Renal pelvis (tissue), 4 donors: Measurements from ENCODE around the gene RBFOX1. TPM values are rescaled to one million over a fixed set of nuclear protein-coding genes. Genes with fewer than 3 reads are reported as not detected.

Source experiments
- DNase-seq: peaks from one replicate; pipeline ENCODE4 v3.0.0-alpha.2; 2013
- polyA plus RNA-seq, 3 donors: library from polyadenylated mRNA; unstranded; fragments of 120-200 nt; gene quantifications; one replicate each; pipeline ENCODE4 v1.2.1, GENCODE V29; 2013; ENCODE audit not compliant: insufficient read length in 3 of 3

Gene RBFOX1
- polyA plus RNA-seq, 3 donors, result 3.1 to 3.9 (median 3.4) TPM

DNA sequence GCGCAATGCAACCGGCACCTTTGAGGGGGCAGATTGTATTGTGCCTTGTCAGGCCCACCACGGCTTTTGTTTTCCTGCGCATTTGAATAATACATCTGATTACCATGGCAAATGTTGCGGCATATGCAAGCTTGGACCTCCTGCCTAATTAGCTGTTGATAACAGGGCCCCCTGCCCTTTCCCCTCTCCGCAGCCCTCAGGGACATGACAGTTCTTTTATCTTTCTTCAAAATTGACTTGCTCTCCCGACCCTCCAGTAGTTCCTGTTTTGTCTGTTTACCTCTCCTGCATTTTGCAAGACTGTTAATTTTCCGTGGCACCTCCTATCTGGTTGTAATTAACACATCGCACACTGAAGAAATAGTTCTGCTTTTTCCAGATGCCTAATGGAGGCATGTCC, 86.8 kb downstream of the RBFOX1 start:
- no peak for DNase-seq

DNA sequence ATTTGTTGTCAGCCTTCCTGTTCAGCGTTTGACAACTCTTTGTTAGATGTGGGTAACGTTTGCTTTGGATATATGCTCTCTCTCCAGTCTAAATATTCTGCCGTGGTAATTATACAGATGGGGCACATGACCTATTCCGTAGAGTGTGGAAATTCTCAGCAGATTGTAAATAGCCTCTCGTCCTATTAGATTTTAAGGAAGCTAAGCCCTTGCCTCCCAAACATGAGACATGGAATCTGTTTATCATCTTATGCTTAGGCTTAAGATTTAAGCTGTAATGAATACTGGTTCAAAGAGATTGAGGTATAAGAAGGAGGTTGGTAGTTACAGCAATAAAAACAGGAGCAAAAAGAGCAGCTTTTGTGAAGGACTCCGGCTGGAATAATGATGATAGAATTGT, 87.4 kb downstream of the RBFOX1 start:
- no peak for DNase-seq

DNA sequence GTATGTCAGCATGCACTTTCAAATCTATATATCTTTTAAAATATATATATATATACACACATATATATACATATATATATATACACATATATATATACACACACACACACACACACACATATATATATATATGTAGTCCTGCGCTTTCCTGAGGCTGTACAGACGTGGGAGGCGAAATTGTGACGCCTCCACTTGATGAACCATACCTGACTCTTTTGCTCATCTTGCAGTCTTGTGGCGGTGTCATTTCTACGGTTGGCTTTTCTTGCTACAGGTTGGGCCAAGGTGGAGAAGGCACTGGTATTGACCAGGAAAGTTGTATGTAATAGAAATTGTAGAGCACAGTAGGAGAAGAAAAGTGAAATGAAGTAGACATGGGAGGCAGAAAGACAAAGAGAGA, 88.2 kb downstream of the RBFOX1 start:
- no peak for DNase-seq

- DNase-seq, result no peak
Measured at GRCh38 chr16:7421578-7421977, 88.9 kb downstream of the RBFOX1 start.

- no peak for DNase-seq
Measured at GRCh38 chr16:7422036-7422888, 89.6 kb downstream of the RBFOX1 start.

GRCh38 chr16:7423434-7424044, 90.9 kb downstream of the RBFOX1 start:
- no peak for DNase-seq

GRCh38 chr16:7426161-7426560, 93.5 kb downstream of the RBFOX1 start:
- DNase-seq, result no peak

GRCh38 chr16:7431723-7432122, 99.1 kb downstream of the RBFOX1 start:
- no peak for DNase-seq

DNA sequence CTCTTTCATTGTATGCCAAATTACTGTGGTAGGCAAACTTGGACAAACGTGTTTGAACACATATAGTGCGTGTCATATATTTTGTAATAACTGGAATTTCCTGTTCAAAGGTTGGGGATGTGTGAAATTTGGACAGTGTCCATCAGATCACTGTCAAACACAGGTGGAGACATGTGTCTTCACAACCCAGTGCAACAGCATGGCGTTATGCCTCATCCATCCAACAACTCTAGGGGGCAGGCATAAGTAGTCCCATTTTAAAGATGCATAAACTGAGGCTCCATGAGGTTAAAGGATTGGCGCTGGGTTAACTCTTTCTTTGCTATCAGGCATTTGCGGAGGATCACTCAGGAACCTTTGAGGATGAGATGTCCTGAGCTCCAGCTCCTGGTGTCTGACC, 103.7 kb downstream of the RBFOX1 start:
- no peak for DNase-seq

DNA sequence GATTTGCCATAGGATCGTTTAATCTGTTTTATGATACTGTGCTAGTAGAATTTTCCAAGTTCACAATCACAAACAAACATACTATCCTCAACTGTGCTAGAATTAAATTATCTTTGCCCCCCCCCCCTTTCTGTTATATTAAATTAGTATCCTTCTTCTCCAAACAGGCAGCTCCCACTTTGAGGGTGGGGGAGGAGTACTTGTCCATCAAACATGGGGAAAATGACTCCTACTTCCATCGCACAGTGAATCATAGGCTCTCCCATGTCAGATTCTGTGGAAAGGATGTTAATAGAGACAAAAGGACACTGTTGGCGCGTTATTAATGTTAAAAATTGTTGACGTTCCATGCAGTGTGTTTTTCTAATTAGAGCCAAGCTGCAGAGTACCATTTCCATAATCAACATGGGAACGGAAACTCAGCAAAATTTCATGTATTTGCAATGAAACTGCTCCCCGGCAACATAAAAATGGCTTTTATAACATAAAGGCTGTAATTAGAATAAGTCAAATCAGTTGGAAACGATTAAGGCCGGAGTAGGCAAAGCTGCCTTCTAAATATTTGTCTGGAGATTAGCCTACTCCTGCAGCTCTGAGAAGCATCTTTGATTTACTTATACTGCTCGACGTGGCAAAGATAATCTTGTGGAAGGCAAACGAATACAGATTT, 104.6 kb downstream of the RBFOX1 start:
- DNase-seq, result no peak

DNA sequence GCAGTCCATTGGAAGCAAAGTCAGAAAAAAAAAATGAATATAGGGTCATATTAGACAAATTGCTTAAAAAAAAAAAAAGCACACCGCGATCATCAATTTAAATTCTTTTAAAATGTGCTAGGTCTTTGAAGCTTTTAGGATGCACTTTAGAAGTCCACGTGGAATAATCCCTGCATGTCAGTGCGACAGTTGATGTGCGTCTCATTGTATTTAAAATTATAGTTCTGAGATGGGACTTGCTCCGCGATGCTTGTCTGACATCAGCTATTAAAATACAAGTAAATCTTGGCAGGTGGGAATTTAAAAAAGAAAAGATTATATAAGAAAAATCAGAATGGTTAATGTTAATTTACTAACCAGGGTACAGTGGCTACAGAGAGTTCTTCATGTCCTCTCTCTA, 105.2 kb downstream of the RBFOX1 start:
- DNase-seq, result no peak

GRCh38 chr16:7438601-7439000, 106.0 kb downstream of the RBFOX1 start:
- DNase-seq, result no peak

GRCh38 chr16:7439518-7439917, 106.9 kb downstream of the RBFOX1 start:
- no peak for DNase-seq

DNA sequence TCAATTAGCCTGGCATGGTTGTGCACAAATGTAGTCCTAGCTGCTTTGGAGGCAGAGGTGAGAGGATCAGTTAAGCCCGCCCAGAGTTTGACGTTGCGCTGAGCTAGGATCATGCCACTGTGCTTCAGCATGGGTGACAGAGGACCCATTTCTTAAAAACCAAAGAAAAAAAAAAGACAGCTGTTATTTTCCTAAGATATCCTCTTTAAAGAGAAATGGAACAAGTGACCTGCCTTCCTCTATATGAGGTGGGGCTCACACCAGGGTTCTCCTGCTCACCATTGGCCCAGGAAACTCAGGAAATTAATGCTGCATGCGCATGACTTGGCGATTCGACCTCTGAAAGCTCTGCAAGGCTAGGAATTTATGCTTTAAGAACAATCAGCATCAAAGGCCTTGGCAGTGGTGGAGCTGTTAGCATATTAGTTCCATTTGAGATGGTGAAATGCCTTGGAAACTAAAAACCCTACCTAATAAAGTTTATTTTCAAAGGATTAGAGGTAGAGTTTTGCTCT, 108.3 kb downstream of the RBFOX1 start:
- no peak for DNase-seq

- no peak for DNase-seq
Measured at GRCh38 chr16:7442050-7442449, 109.4 kb downstream of the RBFOX1 start.

- DNase-seq, result no peak
Measured at GRCh38 chr16:7443142-7443541, 110.5 kb downstream of the RBFOX1 start.

DNA sequence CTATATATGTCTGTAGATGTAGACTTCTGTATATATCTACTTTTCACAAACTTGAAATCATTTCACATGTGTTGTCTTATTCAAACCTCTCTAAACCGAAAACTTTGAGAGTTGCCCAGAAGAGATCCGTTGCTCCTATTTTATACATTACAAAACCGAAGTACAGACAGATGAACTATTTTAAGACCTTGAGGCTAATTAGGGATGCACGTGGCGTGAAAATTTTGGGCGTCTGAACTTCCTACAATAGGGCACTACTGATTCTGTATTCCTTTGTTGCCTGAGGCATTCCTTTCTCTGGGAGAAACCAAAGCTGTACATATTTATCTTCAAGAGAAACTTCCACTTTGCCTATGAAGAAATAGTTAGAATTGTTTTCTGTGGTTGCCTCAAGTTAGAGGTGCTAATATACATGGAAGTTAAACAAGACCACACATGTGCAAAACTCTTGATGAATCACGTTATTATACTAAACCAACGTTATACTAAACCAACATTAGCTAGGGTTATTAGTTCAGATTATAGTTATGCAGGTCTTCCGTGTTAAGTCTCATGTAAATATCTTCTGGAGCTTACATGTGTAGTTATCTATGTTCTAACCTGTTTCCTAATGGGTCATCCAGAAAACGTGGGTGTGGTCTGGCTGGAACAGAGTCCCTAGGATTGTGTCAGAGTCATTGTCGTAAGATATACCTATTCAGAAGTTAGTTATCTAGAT, 111.2 kb downstream of the RBFOX1 start:
- no peak for DNase-seq

- no peak for DNase-seq
Measured at GRCh38 chr16:7449306-7449705, 116.7 kb downstream of the RBFOX1 start.

- DNase-seq, result no peak
Measured at GRCh38 chr16:7449808-7450207, 117.2 kb downstream of the RBFOX1 start.

DNA sequence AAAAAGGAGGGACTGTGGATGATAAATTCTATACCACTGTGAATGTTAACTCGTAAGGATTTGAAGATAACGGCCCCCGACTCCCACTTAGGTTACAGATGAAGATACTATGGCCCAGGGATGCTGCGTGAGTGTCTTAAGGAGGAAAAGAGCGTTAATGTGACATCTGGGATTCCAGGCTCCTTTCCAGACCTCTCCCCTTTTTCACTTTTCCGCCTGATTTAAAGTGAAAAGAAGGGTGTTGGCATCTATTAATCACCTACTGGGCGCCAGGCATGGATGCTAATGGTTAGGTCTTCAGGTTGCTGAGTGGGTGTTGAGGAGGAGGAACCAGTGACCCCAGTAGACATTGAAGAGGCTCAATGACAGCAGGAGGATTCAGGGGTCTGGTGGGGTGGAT, 117.8 kb downstream of the RBFOX1 start:
- no peak for DNase-seq

DNA sequence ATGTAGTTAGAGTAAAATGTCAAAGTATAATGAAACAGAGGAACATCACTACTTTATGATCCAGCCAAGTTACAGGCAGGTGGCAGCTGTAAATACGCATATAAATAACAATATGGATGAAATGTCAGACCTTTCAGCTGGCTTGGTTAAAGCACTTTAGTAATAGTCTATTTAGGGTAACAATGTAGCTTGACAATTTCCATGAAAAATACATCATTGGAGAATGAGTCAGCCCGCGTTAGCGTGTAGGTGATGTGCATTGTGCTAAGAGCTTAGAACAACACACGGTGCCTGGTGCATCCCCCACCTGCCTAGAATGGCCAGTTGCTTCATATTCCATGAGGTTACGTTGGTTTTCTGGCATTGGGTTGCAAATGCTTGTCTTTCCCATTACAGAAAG, 119.4 kb downstream of the RBFOX1 start:
- no peak for DNase-seq

- peak; percentile 71 for DNase-seq
Measured at GRCh38 chr16:7456211-7456610, 123.6 kb downstream of the RBFOX1 start.
